ENCODE measurements around the gene USP35.
"Not testable (repeated sequence)": the region's sequence is repeated elsewhere in the genome, so short reads cannot be mapped to it uniquely, and the experiment has no call there.

USP35 gene

DNA sequence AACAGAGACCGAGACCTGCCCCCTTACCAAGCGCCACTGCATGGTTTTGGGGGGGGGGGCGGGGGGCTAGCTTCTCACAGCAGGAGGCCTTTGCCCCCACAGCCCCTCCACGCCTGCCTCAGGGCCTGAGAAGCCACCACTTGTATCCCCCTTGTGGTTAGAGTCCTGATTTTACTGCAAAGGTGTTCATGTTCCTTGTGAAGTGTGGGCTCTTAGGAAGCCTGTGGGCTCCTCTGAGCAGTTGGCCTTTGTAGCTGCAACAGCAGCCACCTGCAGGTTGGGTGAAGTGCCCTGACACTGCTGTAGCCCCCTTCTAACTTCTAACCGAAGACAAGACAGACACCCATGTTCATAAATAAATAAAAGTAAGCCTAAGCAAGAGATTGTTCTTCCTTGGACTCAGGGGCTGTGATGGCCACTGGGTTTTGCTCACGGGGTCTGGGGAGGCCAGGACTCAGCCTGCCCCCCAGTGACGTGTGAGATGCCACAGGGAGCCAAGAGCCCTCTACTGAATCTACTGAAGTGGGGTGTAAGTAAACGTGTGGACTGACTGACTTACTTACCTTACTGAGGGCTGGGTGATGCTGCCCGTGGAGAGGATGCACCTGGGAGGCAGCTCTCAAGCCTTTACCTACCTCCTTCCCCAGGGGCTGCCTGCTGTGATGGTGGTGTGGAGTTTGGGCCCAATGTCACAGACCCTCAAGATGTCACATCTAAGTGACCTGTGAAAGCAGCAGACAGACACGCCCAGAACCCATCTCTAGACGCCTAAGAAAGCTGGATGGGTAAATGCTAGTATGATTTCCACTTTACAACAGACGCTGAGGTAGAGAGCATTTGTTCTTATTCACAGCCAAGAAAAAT is 25.8 kb downstream of the USP35 start:
- no peak for DNase-seq (ENCODE audit: low read depth in 2 of 3, low spot score in 2 of 3)

DNA sequence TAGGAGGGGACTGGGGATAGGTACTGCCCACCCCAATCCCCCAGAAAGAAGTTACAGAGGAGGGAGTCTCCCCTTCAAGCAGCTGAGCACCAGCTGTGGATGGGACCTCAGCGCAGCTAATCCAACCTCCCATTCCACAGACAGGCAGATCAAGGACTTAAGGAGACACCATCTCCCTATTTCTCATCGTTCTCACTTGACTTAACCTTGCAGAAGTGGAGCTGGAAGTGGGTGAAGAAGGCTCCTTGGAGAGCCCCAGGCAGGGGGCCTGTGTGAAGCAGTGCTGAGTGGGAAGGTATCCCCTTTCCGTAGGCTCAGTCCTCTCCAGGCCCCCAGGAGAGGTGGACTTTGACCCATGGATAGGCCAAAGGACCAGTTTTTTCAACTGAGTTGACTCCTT is 27.3 kb downstream of the USP35 start:
- no peak for DNase-seq (ENCODE audit: low read depth in 2 of 3, low spot score in 2 of 3)

DNA sequence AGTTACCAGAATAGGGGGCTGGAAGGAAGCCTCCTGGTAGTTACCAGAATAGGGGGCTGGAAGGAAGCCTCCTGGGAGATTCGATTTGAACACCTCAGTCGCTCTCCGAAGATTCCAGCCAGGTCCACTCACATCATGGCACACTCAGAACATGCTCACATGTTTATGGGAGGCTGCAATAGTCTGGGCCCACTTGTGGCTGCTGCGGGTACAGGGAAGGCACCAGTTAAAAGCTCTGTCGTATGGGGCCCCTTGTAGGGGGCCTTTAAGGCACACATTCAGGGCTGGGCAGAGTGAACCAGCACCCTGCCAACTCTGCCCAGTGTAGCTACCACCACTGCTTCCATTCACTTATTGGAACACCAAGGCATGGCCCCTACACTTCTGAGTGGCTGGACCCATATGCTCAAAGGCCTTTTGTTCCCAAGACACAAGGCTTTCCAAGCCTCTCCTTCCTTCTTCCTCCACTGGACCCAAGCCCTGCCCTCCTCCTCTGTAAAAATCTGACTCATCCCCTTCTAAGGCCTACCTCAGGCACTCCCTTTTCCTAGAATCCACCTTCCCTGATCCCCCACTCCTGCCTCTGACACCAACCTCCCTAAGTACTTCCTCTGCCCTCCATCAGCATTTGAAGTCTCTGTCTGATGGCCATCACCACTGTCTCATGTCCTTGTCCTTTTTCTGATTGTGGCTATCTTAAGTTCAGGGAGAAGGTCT is 28.0 kb downstream of the USP35 start:
- DNase-seq (ENCODE audit: low read depth in 2 of 3, low spot score in 2 of 3) = no peak

DNA sequence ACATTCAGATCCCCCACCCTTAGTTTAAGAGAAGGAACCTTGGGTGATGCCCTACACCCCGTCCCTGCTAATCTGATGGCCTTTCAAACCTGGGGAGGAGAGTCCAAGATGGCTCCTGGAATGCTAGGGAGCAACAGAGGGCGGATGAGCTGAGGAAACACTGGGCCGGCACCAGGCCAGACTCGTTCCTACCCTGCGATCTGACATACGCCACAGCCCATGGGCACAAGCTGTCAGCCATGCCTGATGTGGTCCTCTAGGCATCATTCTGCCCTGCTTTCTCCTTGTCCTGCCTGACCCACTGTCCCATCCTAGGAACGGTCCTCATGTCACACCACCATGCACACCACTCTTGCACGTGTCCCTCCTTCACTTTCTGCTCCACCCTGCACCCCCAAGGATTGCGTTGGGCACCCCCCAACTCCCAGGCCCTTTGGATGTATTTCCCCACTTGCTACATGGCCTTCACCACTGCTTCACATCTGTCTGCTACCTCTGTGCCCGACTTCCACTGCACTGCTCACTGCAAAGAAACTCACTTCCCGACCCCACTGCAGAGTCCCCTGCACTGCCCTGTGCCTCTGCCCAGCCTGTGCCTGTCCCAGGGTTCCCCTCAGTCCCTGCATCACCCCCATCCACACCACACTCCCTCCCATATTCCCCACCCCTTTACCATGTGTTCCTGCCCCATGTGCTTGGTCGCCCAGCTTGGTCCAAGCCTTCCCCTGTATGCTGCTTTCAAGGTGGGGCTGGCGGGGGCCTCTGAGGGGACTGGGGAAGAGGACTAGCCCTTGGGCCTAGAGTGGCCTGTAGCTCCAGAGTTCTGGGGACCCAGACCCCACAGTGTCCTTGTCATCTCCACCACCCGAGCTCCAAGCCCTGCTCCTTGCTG is 29.2 kb downstream of the USP35 start:
- DNase-seq (ENCODE audit: low read depth in 2 of 3, low spot score in 2 of 3) = no peak

DNA sequence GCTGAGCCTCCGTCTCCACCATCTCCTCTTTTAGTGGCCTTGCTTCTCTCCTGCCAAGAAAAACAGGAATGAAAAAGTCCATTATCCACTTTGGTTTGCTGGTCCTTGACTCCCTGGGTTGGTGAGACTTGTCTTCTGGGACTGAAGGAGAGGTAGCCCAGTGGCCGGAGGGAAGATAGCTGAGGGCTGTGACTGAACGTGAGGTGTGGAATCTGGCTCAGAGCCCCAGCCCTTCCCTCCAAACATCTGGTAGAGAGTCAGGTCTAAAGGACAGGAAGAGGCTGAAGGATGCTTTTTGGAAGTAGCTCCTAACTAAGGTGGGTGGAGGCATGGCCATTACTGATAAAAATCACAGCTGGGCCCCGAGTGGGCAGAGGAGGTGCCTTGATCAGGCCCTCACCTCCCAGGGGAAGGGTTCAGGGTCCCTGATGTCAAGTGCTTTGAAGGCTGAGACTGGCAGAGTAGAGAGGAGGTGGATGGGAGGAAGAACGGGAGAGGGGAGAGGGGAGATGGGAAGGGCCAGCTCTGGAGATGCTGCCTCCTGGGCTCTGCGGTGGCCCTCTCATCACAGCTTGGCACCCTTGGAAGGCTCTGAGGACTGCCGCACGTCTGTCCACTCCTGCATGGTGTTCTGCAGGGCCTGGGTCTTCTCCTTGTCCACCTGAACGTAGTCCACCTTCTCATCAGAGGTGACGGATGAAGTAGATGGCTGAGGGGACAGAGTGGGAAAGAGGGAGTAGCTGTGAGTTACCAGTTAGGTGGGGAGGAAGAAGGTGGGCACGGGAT is 30.2 kb downstream of the USP35 start:
- no peak for DNase-seq (ENCODE audit: low read depth in 2 of 3, low spot score in 2 of 3)

DNA sequence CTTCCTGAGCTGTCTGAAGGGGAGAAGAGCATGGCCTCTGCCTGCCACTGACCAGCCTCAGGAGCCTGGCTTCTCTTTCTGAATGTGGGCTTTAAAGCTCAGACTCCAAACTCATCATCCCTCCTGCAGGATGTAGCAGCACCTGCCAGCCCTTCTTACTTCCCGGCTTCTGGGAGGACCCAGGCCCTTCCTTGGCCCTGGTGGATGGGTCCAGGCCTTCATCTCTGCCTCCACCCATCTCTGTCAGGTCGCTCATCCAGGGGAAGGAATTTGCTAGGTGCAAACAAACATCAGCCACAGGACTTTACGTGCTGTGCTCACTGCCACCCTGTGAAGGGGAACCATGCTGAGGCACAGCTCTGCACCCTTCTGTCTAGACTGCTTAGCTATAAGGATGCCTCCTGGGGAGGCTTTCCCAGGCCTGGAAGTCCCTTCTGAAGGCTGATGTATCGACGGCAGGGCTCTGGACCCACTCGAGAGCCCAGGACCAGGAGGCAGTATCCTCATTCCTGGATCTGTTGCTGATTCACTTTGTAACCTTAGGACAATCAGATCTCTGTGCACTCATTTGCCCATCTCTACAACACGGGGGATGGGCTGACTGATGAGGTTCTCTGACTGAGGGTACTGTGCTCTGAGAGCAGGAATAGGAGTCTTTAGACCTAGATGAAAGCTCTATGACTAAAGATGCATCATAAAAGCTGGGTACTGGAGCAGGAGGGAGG is 30.9 kb downstream of the USP35 start:
- DNase-seq (ENCODE audit: low read depth in 2 of 3, low spot score in 2 of 3) = no peak

DNA sequence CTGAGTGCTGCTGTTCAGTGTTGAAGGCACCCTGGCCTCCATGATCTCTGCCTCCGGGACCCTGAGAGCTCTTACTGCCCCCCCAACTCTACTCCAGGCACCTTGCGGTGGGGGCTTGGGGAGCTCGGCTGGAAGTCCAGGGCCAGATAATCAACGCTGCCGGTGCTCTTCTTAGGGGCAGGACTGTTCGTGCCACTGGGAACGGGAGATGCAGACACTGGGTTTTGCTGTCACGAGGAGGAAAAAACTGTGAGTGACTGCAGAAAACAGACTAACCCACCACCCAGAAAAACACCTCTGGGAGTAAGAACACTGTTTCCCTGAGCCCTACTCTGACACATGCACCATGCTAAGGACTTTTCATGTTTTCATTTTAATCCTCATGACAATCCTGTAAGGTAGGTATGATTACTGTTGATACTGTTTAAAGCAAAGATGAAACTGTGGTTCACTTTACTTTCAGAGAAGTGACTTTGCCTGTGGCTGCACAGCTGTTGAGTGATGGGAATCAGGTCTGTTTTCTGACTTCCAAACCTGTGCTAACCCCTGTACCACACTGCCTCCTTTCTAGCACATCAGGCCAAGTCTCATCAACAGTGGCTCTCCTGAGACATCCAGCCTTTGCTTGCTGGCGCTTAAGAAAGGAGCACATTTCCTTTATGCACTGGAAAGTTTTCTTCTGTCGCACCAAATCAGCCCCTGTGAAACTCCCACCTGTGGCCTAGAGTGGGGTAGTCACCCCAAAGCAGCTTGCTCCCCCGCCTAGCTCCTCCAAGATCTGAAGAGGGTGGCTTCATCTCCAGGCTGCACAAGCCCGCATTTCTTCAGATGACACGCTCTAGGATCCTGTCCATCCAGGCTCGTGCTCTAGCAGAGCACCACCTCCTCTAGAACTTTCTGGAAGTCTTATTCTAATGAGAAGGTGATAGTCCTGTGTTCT is 31.8 kb downstream of the USP35 start:
- no peak for DNase-seq (ENCODE audit: low read depth in 2 of 3, low spot score in 2 of 3)

DNA sequence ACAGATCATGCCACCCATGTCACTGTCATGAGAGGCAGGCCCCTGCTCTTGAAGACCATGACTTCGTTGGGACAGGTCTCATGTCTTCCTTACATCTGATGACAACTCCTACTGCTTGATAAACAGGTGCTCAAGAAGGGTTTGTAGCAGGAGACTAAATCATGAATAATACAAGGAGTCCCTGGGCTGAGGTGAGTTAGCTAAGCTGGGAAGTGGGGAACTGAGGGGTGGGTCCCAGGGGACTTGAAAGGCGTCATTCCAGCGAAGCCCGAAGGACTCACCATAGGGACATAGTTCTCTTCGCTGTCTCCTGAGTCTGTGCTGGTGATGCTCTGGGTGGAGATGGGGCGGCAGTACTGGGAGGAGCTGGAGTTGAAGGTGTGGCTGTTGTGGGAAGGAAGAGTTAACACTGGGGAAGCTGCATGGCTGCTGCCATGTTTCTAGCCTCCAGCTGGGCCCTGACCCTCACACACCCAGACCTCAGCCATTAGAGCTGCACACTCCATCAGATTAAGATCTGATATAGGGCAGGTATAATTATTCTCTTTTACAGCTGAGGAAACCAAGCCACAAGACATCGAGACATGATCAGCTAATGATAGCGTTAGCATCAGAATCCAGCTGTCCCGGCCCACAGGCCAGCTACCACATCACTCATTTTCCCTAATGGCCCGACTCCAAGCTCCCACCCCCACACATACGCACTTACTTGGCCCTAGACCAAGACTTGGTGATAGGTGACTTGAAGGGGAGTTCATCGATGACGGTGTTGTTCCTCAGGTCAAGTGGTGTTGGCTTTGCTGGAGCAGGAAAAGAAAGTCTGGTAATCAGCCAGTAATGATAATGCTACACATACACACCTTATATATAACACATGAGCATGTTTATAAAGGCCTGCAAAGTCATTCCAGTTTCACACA is 32.9 kb downstream of the USP35 start:
- no peak for DNase-seq (ENCODE audit: low read depth in 2 of 3, low spot score in 2 of 3)

DNA sequence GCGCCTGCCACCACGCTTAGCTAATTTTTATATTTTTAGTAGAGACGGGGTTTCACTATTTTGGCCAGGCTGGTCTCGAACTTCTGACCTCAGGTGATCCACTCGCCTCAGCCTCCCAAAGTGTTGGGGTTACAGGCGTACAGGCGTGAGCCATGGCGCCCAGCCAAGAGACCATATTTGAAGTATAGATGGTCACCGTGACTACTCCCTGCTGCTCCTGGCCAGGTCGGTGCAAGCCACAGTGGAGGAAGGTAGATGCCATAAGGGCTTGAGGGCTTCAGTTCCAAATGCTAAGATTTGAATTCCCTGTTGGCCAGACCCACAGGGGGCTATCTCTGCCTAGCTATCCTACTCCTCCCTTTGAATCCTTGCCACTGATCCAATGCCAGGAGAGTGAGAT is 34.0 kb downstream of the USP35 start:
- DNase-seq (ENCODE audit: low read depth in 2 of 3, low spot score in 2 of 3) = not testable (repeated sequence)

DNA sequence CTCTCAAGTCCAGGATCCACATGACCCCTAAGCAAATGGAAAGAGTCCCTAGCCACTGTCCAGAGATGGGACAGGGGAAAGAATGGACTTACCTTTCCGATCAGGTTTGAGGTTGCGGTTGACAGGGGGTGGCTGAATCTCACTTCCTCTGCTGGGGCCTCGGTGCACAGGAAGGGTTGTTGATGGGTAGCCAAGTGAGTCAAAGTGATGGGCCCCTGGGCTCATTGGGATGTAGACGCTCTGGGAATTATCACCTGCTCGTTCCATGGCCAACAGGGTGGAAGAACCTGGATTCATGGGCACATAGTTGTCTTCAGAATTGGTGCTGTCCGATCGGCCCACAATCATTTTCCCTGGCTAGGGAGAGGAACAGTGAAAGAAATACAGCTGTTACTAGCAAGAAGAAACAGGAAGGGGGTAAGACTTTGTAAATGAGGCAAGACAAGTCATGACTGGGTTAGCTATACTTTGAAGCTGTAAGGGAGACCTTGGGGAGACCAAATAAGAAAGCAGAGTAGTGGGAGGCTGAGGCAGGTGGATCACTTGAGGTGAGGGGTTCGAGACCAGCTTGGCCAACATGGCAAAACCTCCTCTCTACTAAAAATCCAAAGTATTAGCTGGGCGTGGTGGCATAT is 34.7 kb downstream of the USP35 start:
- DNase-seq (ENCODE audit: low read depth in 2 of 3, low spot score in 2 of 3) = no peak

DNA sequence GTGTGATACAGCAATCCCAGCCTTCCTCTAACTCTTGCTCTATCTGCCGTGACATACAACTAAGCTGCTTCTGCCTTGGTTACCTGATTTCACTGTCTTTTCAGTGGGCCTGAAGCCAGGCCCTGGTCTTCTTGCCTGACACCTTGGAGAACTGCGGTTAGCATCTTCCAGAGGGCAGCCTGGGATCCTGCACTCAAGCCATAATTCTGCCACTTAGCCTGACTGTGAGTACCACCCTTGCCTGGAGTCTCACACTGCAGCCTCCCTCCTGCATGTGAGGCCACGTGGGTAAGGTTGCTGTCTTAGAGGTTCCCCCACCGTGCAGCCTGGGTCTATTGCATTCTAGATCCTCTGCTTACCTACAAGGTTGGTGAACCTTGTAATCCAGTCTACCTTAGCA is 35.8 kb downstream of the USP35 start:
- DNase-seq (ENCODE audit: low read depth in 2 of 3, low spot score in 2 of 3) = no peak

DNA sequence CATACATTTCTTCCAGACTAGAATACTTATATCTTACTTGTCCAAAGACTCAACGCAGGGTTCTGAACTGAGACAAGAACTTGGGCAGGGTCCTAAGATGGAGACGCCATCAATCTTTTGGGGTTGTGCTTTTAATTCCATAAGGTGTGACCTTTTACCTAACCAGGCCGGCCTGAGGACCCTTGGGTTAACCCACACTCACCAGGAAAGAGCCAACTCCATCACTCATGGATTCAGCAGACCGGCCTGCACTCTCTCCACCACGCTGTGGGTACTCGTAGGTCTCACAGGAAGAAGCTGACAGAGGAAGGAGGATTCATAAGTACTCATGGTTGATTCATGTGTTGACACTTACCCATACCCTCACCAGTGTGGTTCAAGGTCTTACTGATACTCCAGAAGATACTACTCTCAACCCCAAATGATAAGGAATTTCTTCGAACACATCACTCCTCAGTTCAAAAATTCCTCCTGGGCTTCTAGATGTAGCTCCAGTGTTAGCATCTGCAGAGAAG is 36.2 kb downstream of the USP35 start:
- no peak for DNase-seq (ENCODE audit: low read depth in 2 of 3, low spot score in 2 of 3)

DNA sequence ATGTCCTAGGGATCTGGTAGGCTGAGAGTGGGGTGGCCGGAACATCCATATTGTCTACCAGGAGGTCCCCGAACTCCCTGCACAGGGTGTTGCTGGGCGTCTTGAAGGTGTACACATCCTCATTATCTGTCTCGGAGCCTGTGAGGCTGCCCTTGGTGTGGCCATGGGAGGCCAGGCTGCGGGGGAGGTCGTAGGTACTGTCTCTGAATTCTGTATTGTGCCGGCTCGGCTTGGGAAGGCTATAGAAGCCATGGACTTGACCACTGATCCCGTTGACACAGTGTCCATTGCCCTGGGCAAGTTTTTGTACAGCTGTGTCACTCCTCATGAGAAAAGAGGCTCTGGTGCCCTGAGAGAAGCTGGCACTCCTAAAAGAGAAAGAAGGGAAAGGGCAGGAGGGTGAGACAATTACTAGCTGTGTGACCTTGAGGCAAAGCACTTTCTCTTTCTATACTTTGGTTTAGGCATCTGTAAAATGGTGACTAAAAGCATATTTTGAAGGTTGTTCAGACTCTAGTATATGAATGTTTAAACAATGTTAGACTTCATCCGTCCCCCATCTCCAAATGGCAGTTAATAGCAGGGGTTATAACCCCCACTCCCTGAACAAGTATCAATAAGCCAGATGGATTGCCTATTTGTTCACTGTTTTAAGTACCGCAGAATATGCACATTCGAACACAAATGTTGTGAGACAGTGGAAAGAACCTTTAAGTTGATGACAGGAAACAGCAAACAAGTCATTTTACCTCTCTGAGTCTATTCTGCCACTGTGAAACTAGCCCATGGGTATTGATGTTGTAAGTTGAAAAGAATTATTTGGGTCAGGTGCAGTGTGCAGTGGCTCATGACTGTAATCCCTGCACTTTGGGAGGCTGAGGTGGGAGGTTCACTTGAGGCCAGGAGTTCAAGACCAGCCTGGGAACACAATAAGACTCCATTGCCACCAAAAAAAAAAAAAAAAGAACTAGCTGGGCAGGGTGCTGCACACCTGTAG is 38.3 kb downstream of the USP35 start:
- no peak for DNase-seq (ENCODE audit: low read depth in 2 of 3, low spot score in 2 of 3)

DNA sequence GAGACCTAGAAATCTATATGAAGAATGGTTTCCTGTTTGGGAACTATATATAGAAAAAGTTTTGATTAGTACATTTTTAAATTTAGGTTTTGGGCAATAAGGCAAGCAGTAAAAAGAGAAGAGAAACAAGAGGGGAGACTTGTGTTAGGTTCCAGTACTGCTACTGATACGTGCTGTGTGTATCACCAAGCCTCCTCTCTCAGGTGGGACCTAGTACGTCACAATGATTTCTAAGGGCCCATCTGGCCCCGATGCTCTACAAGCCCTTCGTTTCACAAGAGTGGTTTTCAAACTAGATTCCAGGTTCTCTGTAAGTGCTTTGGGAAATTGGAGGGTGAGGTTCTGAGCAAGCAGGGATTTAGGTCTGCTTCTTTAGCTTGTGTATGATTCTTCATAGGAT is 39.2 kb downstream of the USP35 start:
- DNase-seq (ENCODE audit: low read depth in 2 of 3, low spot score in 2 of 3) = no peak

DNA sequence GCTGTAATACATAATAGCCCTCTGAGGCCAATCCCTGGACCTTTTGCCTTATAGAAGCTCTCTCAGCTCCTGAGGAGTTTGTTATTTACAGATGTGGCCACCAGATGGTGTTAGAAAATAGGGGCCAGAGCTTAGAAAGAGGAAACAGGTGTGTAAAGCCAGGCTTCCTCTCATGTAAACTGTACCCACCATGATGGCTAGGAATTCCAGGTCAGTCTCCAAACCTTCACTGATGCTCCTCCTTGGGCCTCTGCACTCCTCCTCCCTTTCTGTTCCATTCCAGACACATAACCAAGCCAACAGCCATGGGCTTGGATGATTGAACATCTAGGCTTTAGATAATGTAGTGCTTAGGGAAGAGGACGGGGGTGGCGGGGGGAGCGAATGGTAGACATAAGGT is 39.7 kb downstream of the USP35 start:
- no peak for DNase-seq (ENCODE audit: low read depth in 2 of 3, low spot score in 2 of 3)

DNA sequence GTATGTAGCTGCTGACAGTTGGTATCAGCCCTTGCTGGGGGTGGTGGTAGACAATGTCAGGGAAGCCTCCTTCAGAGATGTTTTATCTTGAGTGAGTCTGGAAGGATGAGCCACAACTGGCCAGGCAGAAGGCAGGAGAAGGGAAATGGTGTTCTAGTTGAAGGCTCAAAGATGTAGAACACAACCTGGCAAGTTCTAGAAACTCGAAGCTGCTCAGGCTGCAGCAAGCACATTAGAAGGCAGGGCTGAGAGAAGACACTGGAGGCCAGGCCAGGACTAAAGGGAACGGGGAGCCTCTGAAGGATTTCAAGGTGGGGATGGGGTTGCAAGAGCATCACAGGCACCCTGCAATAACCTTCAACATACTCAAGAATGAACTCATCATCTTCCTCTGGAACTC is 40.4 kb downstream of the USP35 start:
- no peak for DNase-seq (ENCODE audit: low read depth in 2 of 3, low spot score in 2 of 3)
